Measurements from ENCODE around the gene NLGN4X. TPM values are rescaled to one million over a fixed set of nuclear protein-coding genes. Genes with fewer than 3 reads are reported as not detected.

The NLGN4X gene
- total RNA-seq, 2 donors from 2014 or later: 0.66 to 1.0 TPM

DNA sequence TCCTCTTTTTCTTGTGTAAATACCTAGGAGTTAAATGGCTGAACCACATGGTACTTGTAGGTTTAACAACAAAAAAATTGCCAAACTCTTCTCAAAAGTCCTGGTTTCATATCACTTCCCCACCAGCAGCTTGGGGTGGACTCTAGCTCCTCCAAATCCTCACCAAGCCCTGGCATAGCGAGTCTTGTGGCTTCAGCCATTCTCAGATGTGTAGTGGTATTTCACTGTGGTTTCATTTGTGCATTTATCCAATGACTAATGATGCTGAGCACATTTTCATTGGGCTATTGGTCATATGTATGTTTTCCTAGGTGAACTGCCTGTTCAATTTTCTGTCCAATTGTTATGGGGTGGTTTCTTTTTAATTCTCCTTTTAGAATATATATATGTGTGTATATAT is 249.3 kb downstream of the NLGN4X start:
- intact Hi-C loops (cut with DNase I): no loop called here
- TF ChIP-seq, protein P1, sequence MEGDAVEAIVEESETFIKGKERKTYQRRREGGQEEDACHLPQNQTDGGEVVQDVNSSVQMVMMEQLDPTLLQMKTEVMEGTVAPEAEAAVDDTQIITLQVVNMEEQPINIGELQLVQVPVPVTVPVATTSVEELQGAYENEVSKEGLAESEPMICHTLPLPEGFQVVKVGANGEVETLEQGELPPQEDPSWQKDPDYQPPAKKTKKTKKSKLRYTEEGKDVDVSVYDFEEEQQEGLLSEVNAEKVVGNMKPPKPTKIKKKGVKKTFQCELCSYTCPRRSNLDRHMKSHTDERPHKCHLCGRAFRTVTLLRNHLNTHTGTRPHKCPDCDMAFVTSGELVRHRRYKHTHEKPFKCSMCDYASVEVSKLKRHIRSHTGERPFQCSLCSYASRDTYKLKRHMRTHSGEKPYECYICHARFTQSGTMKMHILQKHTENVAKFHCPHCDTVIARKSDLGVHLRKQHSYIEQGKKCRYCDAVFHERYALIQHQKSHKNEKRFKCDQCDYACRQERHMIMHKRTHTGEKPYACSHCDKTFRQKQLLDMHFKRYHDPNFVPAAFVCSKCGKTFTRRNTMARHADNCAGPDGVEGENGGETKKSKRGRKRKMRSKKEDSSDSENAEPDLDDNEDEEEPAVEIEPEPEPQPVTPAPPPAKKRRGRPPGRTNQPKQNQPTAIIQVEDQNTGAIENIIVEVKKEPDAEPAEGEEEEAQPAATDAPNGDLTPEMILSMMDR (IDR thresholded peaks at IDR 0.05): no peak
- no peak for TF ChIP-seq POLR2A (IDR thresholded peaks at IDR 0.05)
- WGBS, 2 donors: 47 to 50% methylated on average over 1 of the region's 1 CpG

DNA sequence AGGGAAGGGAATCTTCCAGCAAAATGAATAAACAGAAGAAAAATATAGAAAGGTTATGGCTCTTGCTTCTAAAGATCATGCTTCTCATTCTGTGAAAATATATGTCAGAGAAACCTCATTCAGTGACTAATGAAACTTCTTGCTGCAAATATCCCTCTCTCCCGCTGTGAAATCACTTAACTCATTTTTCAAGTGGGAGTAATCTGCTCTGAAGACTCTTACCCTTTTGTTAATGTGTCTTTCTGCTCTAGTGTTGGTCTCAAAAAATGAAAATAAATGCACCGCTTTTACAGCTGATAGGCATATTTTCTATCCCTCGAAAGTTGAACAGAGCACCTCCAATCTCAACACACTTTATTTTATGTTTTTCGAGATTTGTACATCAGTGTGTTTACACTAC is 252.3 kb downstream of the NLGN4X start:
- DNase-seq: no peak

More for the DNA sequence above, 249.3 kb downstream of the NLGN4X start:
- no peak for DNase-seq
- H3K27ac ChIP-seq: no peak overlapping the region
- no peaks in the 10 kb centered on the region for H3K27me3 ChIP-seq
- ATAC-seq: no peak
- no peak overlapping the region for H3K4me3 ChIP-seq
- no peaks in the 10 kb centered on the region for H3K4me1 ChIP-seq
- H3K36me3 ChIP-seq (replicated peaks in 1 of 2; ENCODE audit: insufficient read depth in 1 of 2, low read depth in 2 of 2): no peaks in the 10 kb centered on the region
- H3K9me3 ChIP-seq: no peaks in the 10 kb centered on the region

GRCh38 chrX:5971300-5971699 is 257.4 kb downstream of the NLGN4X start:
- Histone ChIP-seq H3K4me3 (no peak overlapping the region), H3K27me3 (no peaks in the 10 kb centered on the region), H3K4me1 (no peaks in the 10 kb centered on the region), H3K27ac (no peak overlapping the region), H3K9me3 (no peaks in the 10 kb centered on the region), H3K36me3 (replicated peaks in 1 of 2; ENCODE audit: insufficient read depth in 1 of 2, low read depth in 2 of 2) (no peaks in the 10 kb centered on the region)
- DNase-seq (no peak), ATAC-seq (no peak)
- intact Hi-C loops (cut with DNase I): no loop called here
- TF ChIP-seq, protein P1 (IDR thresholded peaks at IDR 0.05): no peak
- no peak for TF ChIP-seq POLR2A (IDR thresholded peaks at IDR 0.05)

More for the DNA sequence above, 252.3 kb downstream of the NLGN4X start:
- no peaks in the 10 kb centered on the region for H3K9me3 ChIP-seq
- no peak overlapping the region for H3K4me3 ChIP-seq
- H3K27me3 ChIP-seq: no peaks in the 10 kb centered on the region
- intact Hi-C loops (cut with DNase I): no loop called here
- H3K27ac ChIP-seq: no peak overlapping the region
- TF ChIP-seq POLR2A (IDR thresholded peaks at IDR 0.05): no peak
- TF ChIP-seq, protein P1 (IDR thresholded peaks at IDR 0.05): no peak
- H3K4me1 ChIP-seq: no peaks in the 10 kb centered on the region
- ATAC-seq: no peak
- no peaks in the 10 kb centered on the region for H3K36me3 ChIP-seq (replicated peaks in 1 of 2; ENCODE audit: insufficient read depth in 1 of 2, low read depth in 2 of 2)
- whole genome bisulfite sequencing, 2 donors: 56 to 58% methylated on average over 4 of the region's 4 CpGs

DNA sequence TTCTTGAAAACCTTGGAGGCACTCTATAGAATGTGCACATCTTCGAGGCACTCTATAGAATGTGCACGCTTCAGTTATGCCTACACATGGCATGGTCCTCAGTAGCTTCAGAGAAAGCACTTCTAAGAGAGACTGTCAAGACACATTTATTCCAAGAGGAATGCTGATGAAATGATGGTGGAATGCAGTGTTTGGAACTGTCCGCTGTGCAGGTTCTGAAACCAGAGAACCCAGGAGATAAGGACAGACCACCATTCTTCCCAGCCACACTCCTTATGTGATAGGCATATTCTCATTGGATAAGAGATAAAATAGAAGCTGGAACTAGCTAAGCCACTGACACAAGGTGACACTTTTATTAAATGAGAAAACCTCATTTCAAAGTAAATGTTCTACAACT is 263.3 kb downstream of the NLGN4X start:
- DNase-seq (no peak), ATAC-seq (no peak)
- Histone ChIP-seq H3K4me3 (no peak overlapping the region), H3K4me1 (no peaks in the 10 kb centered on the region), H3K27ac (no peak overlapping the region), H3K27me3 (no peaks in the 10 kb centered on the region), H3K36me3 (replicated peaks in 1 of 2; ENCODE audit: insufficient read depth in 1 of 2, low read depth in 2 of 2) (no peaks in the 10 kb centered on the region), H3K9me3 (no peaks in the 10 kb centered on the region)
- WGBS, 2 donors: 86 to 100% methylated on average over 1 to 3 of the region's 3 CpGs
- TF ChIP-seq POLR2A (IDR thresholded peaks at IDR 0.05): no peak
- intact Hi-C loops (cut with DNase I): no loop called here

GRCh38 chrX:5959286-5959685 is 269.4 kb downstream of the NLGN4X start:
- intact Hi-C loops (cut with DNase I): no loop called here
- no peak for TF ChIP-seq POLR2A (IDR thresholded peaks at IDR 0.05)
- TF ChIP-seq, protein P1 (IDR thresholded peaks at IDR 0.05): no peak
- H3K27me3 ChIP-seq: no peaks in the 10 kb centered on the region
- no peaks in the 10 kb centered on the region for H3K4me1 ChIP-seq
- H3K27ac ChIP-seq: no peak overlapping the region
- ATAC-seq (no peak), DNase-seq (no peak)
- H3K4me3 ChIP-seq: no peak overlapping the region
- 53 to 55% methylated on average over 2 of the region's 2 CpGs for WGBS, 2 donors
- no peaks in the 10 kb centered on the region for H3K9me3 ChIP-seq
- H3K36me3 ChIP-seq (replicated peaks in 1 of 2; ENCODE audit: insufficient read depth in 1 of 2, low read depth in 2 of 2): no peaks in the 10 kb centered on the region

Data from body of pancreas (tissue), 4 donors.